ENCODE measurements around the gene RXRB. TPM values are rescaled to one million over a fixed set of nuclear protein-coding genes. Genes with fewer than 3 reads are reported as not detected.

The RXRB gene
- polyA plus RNA-seq, 1 donor = 42.0 TPM

- no peak for DNase-seq
These were observed 25.7 kb downstream of the RXRB start for GRCh38 chr6:33174784-33175183.

GRCh38 chr6:33173535-33174180 lies 26.8 kb downstream of the RXRB start:
- no peak for DNase-seq

DNA sequence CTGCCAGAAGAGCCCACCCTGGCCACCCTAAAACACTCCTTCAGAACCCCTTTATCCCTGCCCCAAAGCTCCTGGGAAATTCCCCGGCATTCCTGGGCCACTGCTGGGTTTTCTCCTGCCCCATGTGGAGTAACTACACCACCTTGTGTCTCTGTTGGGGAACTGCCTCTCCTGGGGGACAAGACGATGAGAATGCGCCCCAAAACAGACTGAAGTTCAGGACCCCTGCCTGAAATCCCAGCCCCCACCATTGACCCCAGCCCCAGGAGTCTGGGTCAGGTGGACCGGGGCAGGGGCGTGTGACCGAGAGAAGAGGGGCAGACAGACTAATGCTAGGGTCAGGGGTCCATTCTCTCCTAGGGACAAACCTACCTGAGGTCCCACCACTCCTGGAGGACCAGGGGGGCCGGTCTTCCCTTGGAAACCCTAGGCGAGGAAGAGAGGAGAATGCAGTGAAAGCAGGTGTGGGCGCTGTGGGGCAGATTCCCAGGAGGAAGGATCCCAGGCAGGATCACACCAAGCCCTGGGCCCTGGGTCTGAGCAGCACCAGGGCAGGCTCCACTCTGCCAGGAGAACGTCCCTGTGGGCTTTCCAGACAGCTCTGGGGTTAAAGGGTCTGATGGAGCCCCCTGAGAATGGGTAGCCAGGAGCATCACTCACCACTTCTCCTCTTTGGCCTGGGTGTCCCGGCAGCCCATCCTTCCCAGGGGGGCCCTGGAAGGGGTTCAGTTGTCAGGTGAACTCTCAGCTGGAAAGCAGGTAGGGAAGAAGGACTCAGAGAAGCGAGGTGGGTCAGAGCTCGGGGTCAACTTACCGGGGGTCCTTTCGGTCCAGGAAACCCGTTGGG lies 27.6 kb downstream of the RXRB start:
- DNase-seq = no peak

DNA sequence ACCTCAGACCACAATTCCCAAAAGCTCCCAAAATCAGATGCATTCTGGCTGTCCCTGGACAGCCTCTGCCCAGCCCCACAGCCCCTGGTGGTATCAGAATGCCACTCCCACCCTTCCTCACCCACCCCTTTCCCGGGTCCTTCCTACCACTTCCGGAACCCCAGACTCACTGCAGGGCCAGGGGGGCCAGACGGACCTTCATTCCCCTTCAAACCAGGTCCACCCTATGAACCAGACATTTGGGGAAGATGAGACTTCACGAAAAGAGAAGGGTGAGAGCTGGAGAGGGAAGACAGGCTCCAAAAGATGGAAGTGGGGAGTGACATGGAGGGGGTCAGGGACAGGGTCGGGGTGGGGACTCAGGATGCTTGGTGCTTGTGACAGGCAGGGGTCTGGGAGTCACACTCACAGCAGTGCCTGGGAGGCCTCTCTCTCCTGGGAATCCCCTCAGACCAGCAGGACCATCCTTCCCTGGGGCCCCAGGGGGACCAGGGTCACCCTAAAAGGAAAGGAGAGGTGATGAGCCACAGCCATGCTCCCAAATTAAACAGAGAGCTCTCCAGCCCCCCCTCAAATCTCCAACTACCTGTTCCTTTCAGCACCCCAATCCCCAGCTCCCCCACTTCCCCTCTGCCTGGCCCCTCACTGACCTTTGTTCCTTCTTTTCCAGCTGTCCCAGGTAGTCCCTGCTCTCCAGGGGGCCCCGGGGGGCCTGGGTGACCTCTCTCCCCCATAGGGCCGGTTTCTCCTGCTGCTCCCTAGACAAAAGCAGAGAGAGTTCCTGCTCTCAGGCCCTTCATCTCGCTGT lies 28.4 kb downstream of the RXRB start:
- no peak for DNase-seq

DNA sequence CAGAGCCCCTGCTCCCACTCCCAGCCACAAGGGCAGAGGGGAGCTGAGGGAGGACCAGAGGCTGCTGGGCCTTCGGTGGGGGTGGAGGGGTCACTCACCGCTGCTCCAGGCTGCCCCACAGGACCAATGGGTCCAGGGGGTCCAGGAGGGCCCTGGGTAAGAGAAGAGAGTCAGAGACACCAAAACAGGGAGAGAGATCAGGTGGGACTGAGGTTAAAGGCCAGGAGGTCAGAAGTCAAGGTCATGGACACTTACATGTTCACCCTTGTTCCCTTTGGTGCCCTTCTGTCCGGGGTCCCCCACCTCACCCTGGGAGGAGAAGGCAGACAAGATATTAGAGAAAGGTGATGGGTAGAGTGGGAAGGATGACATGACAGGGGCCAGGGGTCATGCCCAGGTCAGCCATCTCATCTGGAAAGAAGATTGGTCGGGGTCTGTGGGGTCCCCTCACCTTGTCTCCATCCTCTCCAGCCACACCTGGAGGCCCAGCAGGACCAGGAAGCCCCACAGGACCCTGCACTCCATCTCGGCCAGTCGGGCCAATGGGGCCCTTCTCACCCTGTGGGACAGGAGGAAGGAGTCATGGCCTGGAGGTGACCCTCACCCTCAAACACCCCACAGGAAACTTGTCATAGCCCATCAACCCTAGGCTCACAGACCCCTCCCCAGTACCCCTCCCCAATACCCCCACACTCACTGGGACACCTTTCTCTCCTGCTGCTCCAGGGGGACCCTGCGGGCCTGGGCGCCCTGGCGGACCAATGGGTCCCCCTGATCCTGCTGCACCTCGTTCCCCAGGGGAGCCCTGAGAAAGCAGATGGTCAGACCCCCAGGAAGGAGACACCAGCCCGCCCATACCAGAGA lies 29.2 kb downstream of the RXRB start:
- DNase-seq = no peak

GRCh38 chr6:33170176-33171015 lies 30.1 kb downstream of the RXRB start:
- DNase-seq = no peak

DNA sequence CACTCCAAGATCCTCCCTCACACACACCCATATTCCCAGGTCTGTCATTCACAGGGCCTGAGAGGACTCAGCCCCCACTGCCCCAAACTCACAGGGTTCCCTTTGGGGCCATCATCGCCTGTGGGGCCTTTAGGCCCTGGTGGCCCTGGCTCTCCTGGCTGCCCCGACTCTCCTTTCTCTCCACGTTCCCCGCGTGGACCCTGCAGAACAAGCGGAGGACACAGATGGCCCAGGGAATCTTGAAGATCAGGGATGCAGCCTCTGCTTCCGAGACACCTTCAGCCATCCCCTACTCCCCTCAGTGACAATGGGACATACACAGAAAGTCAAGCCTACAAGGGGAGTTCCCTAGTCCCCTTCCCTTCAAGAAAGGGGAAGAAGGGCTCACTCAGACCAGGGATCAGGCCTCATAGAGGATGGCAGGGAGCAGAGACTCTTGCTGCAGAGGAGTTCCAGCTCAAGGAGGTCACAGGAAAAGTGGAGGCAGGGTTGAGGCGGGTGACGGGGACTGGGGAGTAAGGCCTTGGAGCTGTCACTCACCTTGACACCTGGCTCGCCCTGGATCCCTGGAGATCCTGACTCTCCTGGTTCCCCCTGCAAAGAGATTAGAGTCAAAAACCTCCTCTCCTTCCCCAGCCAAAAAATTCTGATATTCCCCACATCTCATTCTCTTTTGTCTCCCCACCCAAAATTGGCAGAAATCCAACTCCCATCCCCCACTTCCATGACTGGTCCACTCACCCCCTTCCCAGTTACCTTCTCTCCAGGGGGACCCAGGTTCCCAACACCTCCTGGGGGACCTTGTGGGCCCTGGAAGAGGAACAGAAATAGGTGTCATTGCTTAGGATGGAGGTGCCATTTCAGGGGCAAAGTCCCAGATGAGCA lies 30.9 kb downstream of the RXRB start:
- DNase-seq = no peak

DNA sequence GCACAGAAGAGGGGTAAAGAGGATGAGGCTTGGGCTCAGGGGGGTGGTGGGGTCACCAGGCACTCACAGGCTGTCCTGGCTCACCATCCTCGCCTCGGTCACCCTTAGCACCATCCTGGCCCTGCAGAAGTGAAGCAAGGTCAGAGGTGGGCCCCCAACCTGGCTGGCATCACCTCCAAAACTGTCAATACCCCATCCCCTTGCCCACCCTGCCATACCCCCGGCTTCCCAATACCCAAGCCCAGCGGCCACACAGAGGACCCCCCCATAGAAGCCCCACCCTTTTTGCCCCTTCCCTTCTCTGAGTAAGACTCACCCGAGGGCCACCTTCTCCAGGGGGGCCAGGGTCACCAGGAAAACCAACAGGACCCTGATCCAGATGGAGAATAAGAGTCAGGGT lies 31.8 kb downstream of the RXRB start:
- DNase-seq = no peak

DNA sequence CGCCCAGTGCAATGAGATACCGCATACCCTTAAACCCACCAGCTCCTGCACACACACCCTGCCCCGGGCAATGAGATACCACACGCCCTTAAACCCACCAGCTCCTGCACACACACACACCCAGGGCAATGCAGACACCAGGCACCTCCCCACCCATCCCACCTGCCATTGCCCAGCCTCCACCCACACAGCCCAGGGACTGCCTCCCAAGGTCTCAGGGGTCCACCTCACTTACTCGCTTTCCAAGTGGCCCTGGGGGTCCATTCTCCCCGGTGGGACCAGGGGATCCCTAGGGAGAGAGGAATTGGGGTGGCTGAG lies 32.2 kb downstream of the RXRB start:
- no peak for DNase-seq

DNA sequence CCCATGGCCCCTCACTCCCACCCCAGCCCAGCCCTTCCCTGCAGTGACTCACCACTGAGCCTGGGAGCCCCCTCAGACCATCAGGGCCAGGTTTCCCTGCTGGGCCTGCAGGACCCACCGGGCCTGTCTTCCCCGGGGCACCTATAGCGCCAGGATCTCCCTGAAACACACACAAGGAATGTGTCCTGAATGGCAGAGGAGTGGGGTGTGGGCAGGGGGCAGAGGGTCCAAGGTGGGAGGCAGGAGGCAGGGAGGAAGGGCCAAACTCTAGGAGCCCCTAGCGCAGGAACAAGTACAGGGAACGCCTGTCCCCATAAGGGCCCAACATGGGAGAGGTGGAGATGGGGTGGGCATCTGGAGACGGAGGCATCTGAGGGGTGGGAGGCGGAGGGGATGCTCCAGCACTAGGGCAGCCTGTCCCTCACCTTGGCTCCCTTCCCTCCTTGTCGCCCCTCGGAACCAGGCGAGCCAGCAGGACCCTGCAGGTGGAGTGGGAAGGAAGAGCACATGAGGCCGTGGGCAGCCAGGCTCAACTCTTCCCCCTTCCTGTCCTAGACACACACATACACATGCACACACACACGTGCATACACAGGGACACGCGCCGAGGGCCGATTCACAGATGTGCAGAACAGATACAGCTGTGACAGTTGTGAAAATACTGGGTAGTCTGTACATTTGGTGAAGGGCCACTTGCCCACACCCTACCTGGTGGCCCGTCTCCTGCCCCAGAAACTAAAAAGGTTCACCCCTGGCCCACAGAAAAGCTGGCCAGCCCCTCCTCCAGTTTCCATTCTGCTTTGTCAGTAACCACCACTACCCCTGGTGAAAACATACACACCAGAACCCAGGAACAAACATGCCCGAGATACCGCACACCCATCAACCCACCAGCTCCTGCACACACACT lies 32.8 kb downstream of the RXRB start:
- no peak for DNase-seq

DNA sequence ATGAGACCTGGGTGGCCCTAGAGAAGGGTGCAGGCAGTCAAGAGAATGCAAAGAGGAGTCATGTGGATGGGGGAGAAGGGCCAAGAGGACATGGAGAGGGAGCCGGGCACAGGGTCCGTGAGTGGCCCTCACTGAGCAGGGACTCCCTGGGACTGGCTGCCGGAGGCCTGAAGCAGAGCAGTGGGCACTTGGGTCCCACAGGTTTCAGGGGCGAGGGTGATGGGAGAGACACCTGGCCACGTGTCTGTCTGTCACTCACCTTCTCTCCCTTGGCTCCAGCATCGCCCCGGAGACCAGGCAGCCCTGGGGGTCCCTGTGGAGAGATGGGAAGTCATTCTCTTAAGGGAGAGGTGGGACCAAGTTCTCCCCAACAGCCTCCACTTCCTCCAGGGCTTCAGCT lies 33.7 kb downstream of the RXRB start:
- DNase-seq = no peak

GRCh38 chr6:33166363-33166762 lies 34.1 kb downstream of the RXRB start:
- DNase-seq = no peak

DNA sequence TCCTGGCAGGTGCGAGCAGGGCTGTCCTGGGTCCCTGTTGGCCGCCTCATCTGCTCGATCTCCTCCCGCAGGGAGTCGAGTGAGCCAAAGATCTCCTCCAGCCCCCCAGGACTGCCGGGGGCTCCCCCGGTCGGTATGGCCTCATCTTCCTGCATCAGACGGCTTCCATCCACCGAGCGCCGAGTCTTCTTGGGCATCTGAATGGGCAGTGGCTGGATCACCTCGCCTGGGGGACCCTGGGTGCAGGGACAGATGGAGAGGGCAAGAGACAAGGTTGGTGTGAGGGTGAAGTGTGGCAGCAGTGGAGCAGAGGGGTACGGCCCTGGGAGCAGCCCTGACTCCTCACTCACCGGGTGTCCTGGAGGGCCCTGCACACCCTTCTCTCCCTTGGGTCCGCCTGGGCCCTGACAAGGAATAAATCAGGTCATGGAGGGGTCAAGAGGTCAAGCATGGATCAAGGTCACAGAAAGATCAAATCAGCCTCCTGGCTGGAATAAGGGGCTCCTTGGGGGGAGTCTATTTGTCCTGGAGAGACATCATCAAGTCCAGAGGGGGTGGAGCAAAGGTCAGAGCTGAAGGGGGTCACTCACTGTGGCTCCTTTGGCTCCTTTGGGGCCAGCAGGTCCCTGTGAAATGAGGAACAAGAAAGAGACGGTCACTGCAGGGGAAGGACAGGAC lies 34.7 kb downstream of the RXRB start:
- no peak for DNase-seq

- no peak for DNase-seq
These were observed 35.6 kb downstream of the RXRB start for GRCh38 chr6:33164665-33165373.

DNA sequence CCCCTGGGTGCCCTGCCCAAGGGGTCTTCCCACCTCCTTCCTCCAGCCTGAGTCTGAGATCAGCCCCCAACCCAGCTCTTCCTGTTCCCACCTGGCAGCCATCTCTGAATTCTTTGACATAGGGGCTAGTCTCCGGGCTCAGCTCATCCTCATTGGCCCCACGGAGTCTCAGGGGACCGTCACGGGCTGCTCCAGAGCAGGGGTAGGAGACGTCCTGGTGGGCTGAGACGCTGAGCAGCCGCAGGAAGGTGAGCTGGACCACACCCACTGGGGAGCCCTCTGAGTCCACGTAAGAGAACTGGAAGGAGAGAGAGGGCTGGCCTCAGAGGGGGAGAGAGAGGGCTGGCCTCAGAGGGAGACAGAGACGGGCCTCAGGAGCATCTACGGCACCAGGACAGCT lies 36.3 kb downstream of the RXRB start:
- no peak for DNase-seq

GRCh38 chr6:33163540-33163939 lies 36.9 kb downstream of the RXRB start:
- no peak for DNase-seq

GRCh38 chr6:33161354-33162331 lies 38.8 kb downstream of the RXRB start:
- peak; percentile 83 for DNase-seq

Data from hindlimb muscle (tissue), 1 donor.